ENCODE data around the gene ZDHHC11B.

DNA sequence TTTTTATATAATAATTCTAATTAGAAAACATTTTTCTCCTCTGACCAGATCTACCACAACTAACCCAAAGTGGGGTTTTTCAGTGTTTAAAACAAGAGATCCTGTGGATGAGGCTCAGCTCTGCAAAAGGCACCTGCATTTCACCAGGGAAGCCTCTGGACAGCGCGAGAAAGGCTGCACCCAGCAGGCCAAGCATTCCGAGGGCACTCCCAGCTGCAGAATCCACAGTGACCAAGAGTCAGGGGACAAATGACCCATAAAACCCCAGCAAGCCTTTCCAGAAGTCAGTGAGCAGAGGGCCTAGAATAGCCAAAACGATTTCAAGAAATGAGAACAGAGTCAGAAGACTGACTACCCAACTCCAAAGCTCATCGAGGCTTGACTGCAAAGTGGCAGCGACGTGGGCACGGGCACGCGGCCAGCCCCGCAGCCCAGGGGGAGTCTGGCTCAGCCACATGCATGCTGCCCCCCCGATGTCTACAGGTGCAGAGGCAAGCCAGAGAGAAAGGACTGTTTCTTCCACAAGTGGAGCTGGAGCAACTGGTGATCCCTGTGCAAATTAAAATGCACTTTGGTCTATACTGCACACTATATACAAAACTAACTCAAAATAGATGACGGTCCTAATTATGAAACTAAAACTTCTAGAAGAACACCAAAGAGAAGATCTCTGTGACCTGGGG lies 117.6 kb downstream of the ZDHHC11B start:
- TF ChIP-seq, protein P1, sequence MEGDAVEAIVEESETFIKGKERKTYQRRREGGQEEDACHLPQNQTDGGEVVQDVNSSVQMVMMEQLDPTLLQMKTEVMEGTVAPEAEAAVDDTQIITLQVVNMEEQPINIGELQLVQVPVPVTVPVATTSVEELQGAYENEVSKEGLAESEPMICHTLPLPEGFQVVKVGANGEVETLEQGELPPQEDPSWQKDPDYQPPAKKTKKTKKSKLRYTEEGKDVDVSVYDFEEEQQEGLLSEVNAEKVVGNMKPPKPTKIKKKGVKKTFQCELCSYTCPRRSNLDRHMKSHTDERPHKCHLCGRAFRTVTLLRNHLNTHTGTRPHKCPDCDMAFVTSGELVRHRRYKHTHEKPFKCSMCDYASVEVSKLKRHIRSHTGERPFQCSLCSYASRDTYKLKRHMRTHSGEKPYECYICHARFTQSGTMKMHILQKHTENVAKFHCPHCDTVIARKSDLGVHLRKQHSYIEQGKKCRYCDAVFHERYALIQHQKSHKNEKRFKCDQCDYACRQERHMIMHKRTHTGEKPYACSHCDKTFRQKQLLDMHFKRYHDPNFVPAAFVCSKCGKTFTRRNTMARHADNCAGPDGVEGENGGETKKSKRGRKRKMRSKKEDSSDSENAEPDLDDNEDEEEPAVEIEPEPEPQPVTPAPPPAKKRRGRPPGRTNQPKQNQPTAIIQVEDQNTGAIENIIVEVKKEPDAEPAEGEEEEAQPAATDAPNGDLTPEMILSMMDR (IDR thresholded peaks at IDR 0.05): no peak
- TF ChIP-seq POLR2A (IDR thresholded peaks at IDR 0.05): no peak

Measured in right lobe of liver (tissue), 4 donors.